ENCODE data around the gene GLYR1.

DNA sequence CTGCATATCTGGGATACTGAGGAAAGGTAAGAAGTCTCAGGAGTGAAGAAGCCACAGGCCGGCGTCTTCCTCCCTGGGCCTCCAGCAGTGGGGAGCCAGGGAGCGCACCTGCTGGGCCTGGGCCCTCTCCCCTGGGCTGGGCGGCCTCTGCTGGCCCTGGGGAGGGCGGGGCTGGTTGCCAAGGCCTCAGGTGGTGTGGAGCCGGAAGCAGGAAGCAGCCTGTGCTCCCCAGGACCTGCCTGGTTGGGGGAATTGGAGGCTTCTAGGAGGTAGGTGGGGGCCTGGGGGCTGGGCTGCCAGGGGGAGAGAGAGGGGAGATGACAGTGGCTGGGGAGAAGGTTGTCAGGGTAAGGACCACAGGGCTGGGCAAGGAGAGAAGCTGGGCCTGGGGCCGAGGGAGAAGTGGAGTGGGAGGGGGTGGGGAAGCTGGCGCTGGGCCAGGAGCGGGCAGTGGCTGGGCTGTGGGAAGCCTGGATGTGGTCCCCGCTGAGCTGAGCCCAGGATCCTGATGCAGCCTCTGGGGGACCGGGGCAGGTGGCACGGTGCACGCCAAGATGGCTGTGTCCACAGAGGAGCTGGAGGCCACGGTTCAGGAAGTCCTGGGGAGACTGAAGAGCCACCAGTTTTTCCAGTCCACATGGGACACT, 51.8 kb downstream of the GLYR1 start, which contains the start of gene SMIM22:
- TF ChIP-seq, protein P1, sequence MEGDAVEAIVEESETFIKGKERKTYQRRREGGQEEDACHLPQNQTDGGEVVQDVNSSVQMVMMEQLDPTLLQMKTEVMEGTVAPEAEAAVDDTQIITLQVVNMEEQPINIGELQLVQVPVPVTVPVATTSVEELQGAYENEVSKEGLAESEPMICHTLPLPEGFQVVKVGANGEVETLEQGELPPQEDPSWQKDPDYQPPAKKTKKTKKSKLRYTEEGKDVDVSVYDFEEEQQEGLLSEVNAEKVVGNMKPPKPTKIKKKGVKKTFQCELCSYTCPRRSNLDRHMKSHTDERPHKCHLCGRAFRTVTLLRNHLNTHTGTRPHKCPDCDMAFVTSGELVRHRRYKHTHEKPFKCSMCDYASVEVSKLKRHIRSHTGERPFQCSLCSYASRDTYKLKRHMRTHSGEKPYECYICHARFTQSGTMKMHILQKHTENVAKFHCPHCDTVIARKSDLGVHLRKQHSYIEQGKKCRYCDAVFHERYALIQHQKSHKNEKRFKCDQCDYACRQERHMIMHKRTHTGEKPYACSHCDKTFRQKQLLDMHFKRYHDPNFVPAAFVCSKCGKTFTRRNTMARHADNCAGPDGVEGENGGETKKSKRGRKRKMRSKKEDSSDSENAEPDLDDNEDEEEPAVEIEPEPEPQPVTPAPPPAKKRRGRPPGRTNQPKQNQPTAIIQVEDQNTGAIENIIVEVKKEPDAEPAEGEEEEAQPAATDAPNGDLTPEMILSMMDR (IDR thresholded peaks at IDR 0.05; ENCODE audit: poor library complexity) = no peak
- no peak for TF ChIP-seq EZH2phosphoT487 (IDR thresholded peaks at IDR 0.05; ENCODE audit: low read depth, severe bottlenecking, unreplicated experiment)
- TF ChIP-seq EZH2 (IDR thresholded peaks at IDR 0.05; ENCODE audit: borderline replicate concordance) = no peak
